Measurements from ENCODE around the gene ALPL. TPM values are rescaled to one million over a fixed set of nuclear protein-coding genes. Genes with fewer than 3 reads are reported as not detected.
A peak's percentile ranks its signal among the peaks of the same experiment; 100 is the strongest.

ALPL gene
- total RNA-seq, 4 donors from 2014 or later, result 1.6 to 8.6 (median 1.8) TPM

DNA sequence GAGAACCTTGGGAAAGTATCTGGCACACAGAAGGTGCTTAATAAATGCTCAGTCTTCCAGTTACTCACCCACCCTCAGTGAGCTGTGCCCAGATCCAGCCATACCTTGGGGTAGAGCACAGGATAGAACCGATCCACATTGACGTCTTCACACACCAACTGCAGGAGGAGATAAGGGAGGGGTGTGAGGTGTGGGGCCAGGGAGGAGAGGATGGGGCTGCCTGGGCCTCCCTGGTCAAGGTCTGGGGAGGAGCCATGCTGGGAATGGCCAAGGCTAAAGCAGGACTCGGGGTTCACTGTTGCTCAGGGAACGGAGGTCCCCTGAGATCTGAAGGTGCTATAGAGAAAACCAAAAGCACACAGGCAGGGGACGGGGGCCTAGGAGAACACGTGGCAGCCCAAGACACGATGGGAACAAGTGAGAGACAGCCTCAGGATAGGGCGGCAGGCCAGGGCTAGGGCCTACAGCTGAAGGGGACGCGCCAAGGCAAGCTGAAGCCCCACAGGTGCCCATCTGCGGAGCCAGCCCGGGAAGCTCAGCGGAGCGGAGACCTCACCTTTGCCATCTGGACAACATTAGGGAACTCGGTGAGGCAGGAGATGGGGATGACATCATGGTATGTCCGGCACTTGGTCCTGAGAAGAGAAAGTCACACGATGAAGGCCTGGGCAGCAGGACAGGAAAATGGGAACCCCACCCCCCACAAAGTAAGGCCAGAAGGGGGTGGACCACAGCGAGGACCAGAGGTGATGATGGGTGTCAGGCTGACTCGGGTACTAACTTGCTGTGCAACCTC lies 104.0 kb downstream of the ALPL start:
- Histone ChIP-seq H3K27ac (no peak overlapping the region), H3K9me3 (no peaks in the 10 kb centered on the region), H3K36me3 (no peaks in the 10 kb centered on the region), H3K4me3 (no peak overlapping the region), H3K27me3 (no peaks in the 10 kb centered on the region), H3K4me1 (peaks cover 0 to 10% (median 3%) of the 10 kb centered on the region in 4 donors)
- no peak for TF ChIP-seq POLR2AphosphoS5 (IDR thresholded peaks at IDR 0.05)
- in situ Hi-C loops (cut with MboI; ENCODE audit: low pct_ligation_motif_present in 1 of 4, low pct_unique_long_range_greater_than_20kb in 1 of 4, low sequenced_read_pairs in 3 of 4), result no loop called here
- DNase-seq, result no peak
- intact Hi-C loops (cut with DNase I; ENCODE audit: low total_unique reads), result no loop called here
- WGBS, 2 donors (ENCODE audit: low coverage in 1 of 2), result 84 to 85% methylated on average over 10 to 19 of the region's 19 CpGs

DNA sequence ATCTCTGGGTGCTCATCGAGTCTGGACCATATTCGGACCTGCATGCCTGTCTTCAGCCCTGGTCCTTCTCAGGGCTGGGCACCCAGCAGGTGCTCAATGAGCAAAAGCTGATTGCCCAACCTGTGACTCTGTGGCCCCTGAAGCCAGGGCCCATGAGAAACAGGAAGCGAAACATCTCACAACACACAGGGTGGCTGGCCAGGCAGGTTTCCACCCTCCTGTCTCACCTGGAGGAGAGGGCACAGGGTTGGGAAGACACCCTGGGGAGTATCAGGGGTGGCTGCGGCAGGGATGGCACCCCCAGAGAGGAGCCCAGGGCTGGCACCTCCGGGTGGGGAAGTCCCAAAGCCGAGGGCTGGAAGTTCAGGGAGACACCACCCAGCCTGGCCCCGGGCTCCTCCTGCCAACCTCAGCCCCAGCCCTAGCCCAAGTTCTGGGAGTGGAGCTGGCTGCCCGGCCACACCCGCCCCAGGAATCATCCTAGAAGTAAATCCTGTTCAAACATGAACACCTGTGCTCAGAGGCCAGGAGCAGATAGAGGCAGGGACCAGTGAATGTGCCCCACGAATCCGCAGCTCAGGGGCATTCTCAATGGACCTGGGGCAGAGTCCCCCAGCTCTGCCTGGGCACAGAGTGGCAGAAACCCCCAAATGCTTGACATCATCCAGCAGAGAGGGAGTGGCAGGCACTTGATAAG lies 105.3 kb downstream of the ALPL start:
- intact Hi-C loops (cut with DNase I; ENCODE audit: low total_unique reads) (no loop called here), in situ Hi-C loops (cut with MboI; ENCODE audit: low pct_ligation_motif_present in 1 of 4, low pct_unique_long_range_greater_than_20kb in 1 of 4, low sequenced_read_pairs in 3 of 4) (no loop called here)
- TF ChIP-seq POLR2AphosphoS5 (IDR thresholded peaks at IDR 0.05) (no peak), EP300 (IDR thresholded peaks at IDR 0.05; ENCODE audit: low read depth) (no peak), POLR2A (IDR thresholded peaks at IDR 0.05) (no peak)
- TF ChIP-seq, protein P1, sequence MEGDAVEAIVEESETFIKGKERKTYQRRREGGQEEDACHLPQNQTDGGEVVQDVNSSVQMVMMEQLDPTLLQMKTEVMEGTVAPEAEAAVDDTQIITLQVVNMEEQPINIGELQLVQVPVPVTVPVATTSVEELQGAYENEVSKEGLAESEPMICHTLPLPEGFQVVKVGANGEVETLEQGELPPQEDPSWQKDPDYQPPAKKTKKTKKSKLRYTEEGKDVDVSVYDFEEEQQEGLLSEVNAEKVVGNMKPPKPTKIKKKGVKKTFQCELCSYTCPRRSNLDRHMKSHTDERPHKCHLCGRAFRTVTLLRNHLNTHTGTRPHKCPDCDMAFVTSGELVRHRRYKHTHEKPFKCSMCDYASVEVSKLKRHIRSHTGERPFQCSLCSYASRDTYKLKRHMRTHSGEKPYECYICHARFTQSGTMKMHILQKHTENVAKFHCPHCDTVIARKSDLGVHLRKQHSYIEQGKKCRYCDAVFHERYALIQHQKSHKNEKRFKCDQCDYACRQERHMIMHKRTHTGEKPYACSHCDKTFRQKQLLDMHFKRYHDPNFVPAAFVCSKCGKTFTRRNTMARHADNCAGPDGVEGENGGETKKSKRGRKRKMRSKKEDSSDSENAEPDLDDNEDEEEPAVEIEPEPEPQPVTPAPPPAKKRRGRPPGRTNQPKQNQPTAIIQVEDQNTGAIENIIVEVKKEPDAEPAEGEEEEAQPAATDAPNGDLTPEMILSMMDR (IDR thresholded peaks at IDR 0.05), result no peak
- H3K27me3 ChIP-seq, result no peaks in the 10 kb centered on the region
- peak overlapping the region in 2 of 4 donors; percentile 4 to 44 for H3K27ac ChIP-seq
- H3K36me3 ChIP-seq, result no peaks in the 10 kb centered on the region
- peaks cover 0 to 13% (median 3%) of the 10 kb centered on the region in 4 donors for H3K4me1 ChIP-seq
- H3K9me3 ChIP-seq, result no peaks in the 10 kb centered on the region
- WGBS, 2 donors (ENCODE audit: low coverage in 1 of 2), result 65% methylated on average over 11 of the region's 11 CpGs; no CpG with 5 or more reads in 1 of the 2 donors
- H3K4me3 ChIP-seq, result no peak overlapping the region
- DNase-seq, result peak; percentile 56

DNA sequence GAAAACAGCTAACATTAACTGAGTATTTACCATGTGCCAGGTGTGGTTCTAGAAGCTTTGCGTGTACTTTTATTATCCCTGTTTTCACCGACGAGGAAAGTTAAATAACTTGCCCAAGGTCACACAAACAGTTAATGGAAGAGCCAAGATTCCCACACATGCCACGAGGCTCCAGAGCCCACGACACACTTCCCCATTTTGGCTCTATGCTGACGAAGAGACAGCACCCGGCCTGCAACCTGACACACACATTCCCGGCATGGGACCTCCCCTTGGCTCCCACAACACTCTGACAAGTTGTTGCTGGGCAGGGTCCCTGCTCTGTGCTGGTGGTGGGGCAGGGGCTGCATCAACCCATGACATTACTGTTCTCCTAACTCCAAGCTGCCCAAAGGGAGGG lies 107.1 kb downstream of the ALPL start:
- no peak for TF ChIP-seq POLR2A (IDR thresholded peaks at IDR 0.05)
- TF ChIP-seq POLR2AphosphoS5 (IDR thresholded peaks at IDR 0.05), result no peak
- TF ChIP-seq, protein P1 (IDR thresholded peaks at IDR 0.05), result no peak
- TF ChIP-seq EP300 (IDR thresholded peaks at IDR 0.05; ENCODE audit: low read depth), result no peak

DNA sequence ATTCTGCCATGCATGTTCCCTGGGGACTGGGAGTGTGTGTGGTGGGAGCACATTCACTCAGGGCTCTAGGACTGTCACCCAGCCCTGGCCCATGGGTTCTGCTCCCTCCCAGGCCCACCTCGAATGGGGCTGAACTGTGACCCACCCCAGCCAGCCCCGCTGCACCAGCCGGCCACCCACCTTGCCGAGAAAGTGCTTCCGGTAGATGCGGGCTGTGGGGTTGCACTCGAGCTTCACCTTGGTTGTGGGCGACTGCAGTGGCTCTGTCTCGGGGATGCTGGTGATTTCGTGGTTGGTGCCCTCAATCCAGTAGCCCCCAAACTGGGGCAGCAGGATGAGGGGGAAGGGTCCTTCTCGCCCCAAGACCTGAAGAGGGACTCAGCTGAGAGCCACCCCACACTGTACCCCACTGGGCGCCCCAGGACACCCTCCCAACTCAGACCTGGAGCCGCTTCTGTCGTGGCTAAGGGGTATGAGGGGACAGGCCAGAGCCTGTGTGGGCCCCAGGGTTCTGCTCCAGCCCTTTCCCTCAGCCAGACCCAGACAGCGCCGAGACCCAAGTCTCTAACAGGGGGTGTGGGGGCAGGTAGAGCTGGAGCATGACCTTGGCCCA lies 108.0 kb downstream of the ALPL start:
- Histone ChIP-seq H3K27me3 (peaks cover 5% of the 10 kb centered on the region), H3K4me3 (no peak overlapping the region), H3K27ac (no peak overlapping the region), H3K4me1 (peaks cover 0 to 13% (median 3%) of the 10 kb centered on the region in 4 donors), H3K9me3 (no peaks in the 10 kb centered on the region), H3K36me3 (no peaks in the 10 kb centered on the region)
- no peak for DNase-seq
- TF ChIP-seq EP300 (IDR thresholded peaks at IDR 0.05; ENCODE audit: low read depth) (no peak), POLR2AphosphoS5 (IDR thresholded peaks at IDR 0.05) (no peak), POLR2A (IDR thresholded peaks at IDR 0.05) (no peak)
- TF ChIP-seq, protein P1 (IDR thresholded peaks at IDR 0.05), result no peak
- in situ Hi-C loops (cut with MboI; ENCODE audit: low pct_ligation_motif_present in 1 of 4, low pct_unique_long_range_greater_than_20kb in 1 of 4, low sequenced_read_pairs in 3 of 4) (no loop called here), intact Hi-C loops (cut with DNase I; ENCODE audit: low total_unique reads) (no loop called here)
- 82% methylated on average over 13 of the region's 16 CpGs; no CpG with 5 or more reads in 1 of the 2 donors for WGBS, 2 donors (ENCODE audit: low coverage in 1 of 2)

More for the DNA sequence above, 107.1 kb downstream of the ALPL start:
- in situ Hi-C loops (cut with MboI; ENCODE audit: low pct_ligation_motif_present in 1 of 4, low pct_unique_long_range_greater_than_20kb in 1 of 4, low sequenced_read_pairs in 3 of 4), result no loop called here
- Histone ChIP-seq H3K4me1 (peaks cover 0 to 13% (median 3%) of the 10 kb centered on the region in 4 donors), H3K27me3 (no peaks in the 10 kb centered on the region), H3K9me3 (no peaks in the 10 kb centered on the region), H3K36me3 (no peaks in the 10 kb centered on the region), H3K27ac (no peak overlapping the region), H3K4me3 (no peak overlapping the region)
- DNase-seq, result no peak
- 55% methylated on average over 8 of the region's 8 CpGs; no CpG with 5 or more reads in 1 of the 2 donors for WGBS, 2 donors (ENCODE audit: low coverage in 1 of 2)
- intact Hi-C loops (cut with DNase I; ENCODE audit: low total_unique reads), result no loop called here
